Activated naive CD8-positive, alpha-beta T cell (primary cell): Measurements from ENCODE around the gene ACSM5.
"Not testable (repeated sequence)": the region's sequence is repeated elsewhere in the genome, so short reads cannot be mapped to it uniquely, and the experiment has no call there.

Experiments used
- H3K27ac Mint-ChIP-seq: one replicate; pipeline ENCODE4 v1.8.0; 2021; ENCODE audit warnings: mixed read lengths
- H3K27me3 Mint-ChIP-seq: one replicate; pipeline ENCODE4 v1.8.0; 2021; ENCODE audit warnings: mixed read lengths
- H3K36me3 Mint-ChIP-seq: one replicate; pipeline ENCODE4 v1.8.0; 2021; ENCODE audit warnings: mixed read lengths
- H3K4me1 Mint-ChIP-seq: one replicate; pipeline ENCODE4 v1.8.0; 2021; ENCODE audit warnings: low read depth, mixed read lengths
- H3K4me3 Mint-ChIP-seq: one replicate; pipeline ENCODE4 v1.8.0; 2021; ENCODE audit warnings: mild to moderate bottlenecking, mixed read lengths
- H3K9me3 Mint-ChIP-seq: one replicate; pipeline ENCODE4 v1.8.0; 2021; ENCODE audit warnings: low read depth, mixed read lengths

The ACSM5 gene

DNA sequence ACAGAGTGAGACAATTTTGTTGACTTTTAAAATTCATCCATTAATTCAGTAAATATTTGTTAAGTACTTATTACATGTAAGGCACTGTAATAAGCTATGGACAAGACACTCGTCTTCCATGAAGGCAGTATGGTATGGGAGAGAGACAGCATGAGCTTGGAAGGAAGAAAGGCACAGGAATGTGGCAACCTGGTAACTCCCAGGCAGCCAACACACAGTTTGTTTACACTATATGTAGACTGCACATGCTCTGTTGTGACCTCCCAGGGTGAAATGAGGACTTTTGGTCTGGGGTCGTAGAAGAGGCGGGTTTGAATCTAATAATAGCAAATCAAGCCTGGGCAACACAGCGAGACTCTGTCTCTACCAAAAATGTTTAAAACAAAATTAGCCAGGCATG is 51.0 kb downstream of the ACSM5 start:
- H3K36me3 Mint-ChIP-seq, H3K27ac Mint-ChIP-seq, H3K9me3 Mint-ChIP-seq, H3K4me1 Mint-ChIP-seq, H3K4me3 Mint-ChIP-seq, H3K27me3 Mint-ChIP-seq: not testable (repeated sequence)

DNA sequence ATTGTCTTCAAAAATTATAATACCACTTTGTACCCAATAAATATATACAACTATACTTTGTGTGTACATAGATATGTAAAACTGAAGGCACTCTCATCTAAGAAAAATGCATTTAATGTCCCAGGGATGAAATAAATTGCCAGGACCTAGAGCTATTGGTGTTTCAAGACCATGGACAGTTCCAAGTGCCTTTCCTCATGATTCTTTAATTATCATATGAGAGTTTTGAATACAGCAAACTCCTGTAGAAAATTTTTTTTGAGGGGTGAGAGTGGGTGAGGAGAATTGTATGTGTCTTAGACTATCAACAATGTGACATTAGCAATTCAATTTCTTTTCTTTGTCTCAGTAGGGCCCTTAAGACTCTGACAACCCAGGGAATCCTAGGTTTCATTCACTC is 59.6 kb downstream of the ACSM5 start:
- H3K9me3 Mint-ChIP-seq: peaks cover 18% of the 10 kb centered on the region
- not testable (repeated sequence) for H3K36me3 Mint-ChIP-seq, H3K27ac Mint-ChIP-seq

DNA sequence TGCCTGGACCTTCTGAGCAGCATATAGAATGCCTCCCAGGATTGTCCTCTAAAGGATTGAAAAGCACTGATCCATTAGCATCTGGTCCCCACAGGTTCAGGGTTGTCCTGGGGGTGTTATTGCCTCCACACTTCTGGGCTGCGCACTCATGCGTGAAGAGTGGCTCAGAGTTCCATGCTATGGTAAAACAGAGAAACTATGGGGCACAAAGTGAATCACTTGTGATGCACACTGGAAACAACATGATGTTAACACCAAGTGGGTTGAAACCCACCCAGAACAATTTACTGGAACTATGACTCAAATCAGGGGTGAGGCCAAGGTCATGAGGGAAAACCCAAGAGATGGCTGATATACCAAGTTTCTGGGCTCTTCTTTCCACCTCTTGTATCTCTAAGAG is 60.6 kb downstream of the ACSM5 start:
- H3K27me3 Mint-ChIP-seq: peaks cover 14% of the 10 kb centered on the region
- not testable (repeated sequence) for H3K4me1 Mint-ChIP-seq, H3K4me3 Mint-ChIP-seq, H3K27ac Mint-ChIP-seq, H3K36me3 Mint-ChIP-seq
- peaks cover 17% of the 10 kb centered on the region for H3K9me3 Mint-ChIP-seq

More for the DNA sequence above, 59.6 kb downstream of the ACSM5 start:
- not testable (repeated sequence) for H3K4me1 Mint-ChIP-seq, H3K4me3 Mint-ChIP-seq
- H3K27me3 Mint-ChIP-seq: peaks cover 11% of the 10 kb centered on the region

DNA sequence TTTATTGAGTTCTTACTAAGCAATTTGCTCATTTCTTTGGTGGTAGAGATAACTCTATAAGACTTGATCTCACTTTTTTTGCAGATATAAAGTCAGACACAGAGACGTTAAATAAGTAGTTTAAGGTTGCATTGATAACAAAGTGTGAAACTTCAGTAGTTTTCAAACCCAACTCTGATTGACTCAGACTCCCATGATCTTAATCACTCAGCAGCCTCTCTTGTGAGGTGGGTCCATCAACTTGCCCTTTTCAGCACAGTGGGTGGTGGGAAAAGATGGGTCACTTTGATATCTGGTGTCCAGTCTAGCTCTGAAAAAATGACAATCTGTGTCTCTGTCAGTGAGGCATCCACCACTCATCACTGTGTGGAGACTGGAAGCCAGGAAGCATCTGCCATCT is 61.4 kb downstream of the ACSM5 start:
- peaks cover 14% of the 10 kb centered on the region for H3K27me3 Mint-ChIP-seq
- H3K4me1 Mint-ChIP-seq, H3K4me3 Mint-ChIP-seq, H3K36me3 Mint-ChIP-seq: not testable (repeated sequence)
- H3K27ac Mint-ChIP-seq: peak overlapping the region; percentile 23
- peaks cover 17% of the 10 kb centered on the region for H3K9me3 Mint-ChIP-seq

DNA sequence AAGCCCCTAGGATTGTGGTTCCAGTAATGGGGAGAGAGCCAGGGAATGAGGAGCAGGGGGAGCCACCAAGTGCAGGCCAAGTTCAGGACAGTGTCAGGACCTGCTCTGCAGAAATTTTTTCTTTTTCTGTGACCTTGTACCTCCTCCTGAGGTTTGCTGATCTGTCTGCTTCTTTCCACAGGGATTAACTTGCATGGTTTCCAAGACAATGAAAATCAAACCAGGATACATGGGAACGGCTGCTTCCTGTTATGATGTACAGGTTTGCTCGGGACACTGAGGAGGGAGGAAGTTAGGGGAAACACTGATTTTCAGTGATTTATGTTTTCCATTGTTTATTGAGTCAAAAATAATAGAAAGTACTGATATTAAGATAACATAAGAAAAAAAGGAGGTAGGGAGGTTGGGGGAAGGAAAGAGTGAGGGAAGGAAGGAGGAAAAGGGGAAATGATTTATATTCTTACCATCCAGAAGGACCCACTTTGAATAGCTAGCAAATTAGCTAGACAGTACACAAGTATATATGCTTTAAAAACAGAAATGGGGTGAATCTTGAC is 67.9 kb downstream of the ACSM5 start:
- not testable (repeated sequence) for H3K27ac Mint-ChIP-seq, H3K36me3 Mint-ChIP-seq, H3K4me3 Mint-ChIP-seq, H3K9me3 Mint-ChIP-seq, H3K4me1 Mint-ChIP-seq
- H3K27me3 Mint-ChIP-seq: peaks cover 10% of the 10 kb centered on the region

DNA sequence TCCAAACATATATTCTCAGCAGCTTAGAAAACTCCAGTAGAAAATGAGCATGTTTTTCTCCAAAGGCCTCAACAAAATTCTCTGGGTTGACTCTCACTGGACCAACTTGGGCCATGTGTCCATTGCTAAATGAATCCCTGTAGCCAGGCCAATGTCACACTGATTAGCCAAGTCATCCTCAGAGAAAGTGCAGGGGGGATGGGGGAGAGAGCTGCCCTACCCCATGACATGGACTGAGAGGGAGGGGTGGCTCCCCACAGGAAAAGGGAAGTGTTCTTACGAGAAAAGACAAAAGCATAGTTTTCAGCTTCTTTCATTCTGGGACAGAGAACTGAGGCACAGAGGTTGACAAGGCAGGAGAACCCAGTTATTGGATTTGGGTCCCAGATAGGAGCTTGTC is 74.7 kb downstream of the ACSM5 start:
- H3K27me3 Mint-ChIP-seq, H3K4me3 Mint-ChIP-seq, H3K27ac Mint-ChIP-seq, H3K4me1 Mint-ChIP-seq, H3K9me3 Mint-ChIP-seq, H3K36me3 Mint-ChIP-seq: not testable (repeated sequence)

DNA sequence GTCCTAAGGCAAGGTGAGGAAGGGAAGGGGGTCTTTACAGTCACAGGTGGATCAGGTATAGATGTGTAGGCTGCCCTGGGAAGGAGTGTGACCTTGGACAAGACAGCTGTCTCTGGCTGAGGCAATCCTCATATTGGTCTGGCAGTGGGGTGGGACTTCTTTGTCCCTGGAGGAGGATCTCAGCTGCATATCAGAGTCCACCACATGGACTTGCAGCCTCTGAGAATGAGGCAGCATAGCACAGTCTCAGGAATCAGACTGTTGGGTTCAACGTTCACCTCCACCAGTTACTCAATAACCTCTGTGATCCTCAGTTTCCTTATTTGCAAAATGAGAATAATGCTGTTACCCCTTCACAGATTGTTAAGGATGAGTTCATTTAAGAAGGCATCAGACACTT is 75.4 kb downstream of the ACSM5 start:
- no peak overlapping the region for H3K4me3 Mint-ChIP-seq

DNA sequence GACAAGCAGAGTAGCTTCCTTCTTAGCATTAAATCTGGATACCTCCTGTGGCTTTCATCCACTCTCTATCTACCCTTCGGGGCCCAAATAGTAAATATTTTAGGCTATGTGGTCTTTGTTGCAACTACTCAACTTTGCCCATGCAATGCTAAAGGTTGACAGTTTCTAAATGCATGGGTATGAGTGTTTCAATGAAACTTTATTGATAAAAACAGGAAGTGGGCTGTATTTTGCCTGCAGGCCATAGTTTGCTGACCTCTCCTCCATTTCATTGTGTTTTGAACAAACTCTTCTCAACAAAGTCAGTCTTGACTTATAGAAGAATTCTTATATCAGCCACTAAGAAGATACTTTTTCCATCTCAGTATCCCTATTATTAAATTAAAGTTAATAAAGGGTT is 76.1 kb downstream of the ACSM5 start:
- H3K4me1 Mint-ChIP-seq: no peaks in the 10 kb centered on the region
- no peaks in the 10 kb centered on the region for H3K36me3 Mint-ChIP-seq
- H3K9me3 Mint-ChIP-seq: no peaks in the 10 kb centered on the region
- H3K27ac Mint-ChIP-seq: no peak overlapping the region
- no peak overlapping the region for H3K4me3 Mint-ChIP-seq
- H3K27me3 Mint-ChIP-seq: no peaks in the 10 kb centered on the region

More for the DNA sequence above, 75.4 kb downstream of the ACSM5 start:
- H3K36me3 Mint-ChIP-seq: no peaks in the 10 kb centered on the region
- H3K27me3 Mint-ChIP-seq: no peaks in the 10 kb centered on the region
- H3K9me3 Mint-ChIP-seq: no peaks in the 10 kb centered on the region
- H3K4me1 Mint-ChIP-seq: no peaks in the 10 kb centered on the region
- no peak overlapping the region for H3K27ac Mint-ChIP-seq
